PFSK-1 (cell line): ENCODE measurements around the gene MSL1.

Experiments
- FOXP2 ChIP-seq: optimal IDR thresholded peaks from 2 replicates; pipeline ENCODE3; 2011; ENCODE audit warnings: borderline replicate concordance, control low read depth, inconsistent platforms; ENCODE audit not compliant: insufficient read depth; ENCODE audit errors: extremely low read length, extremely low read depth
- POLR2AphosphoS5 ChIP-seq: IDR thresholded peaks from 2 replicates; pipeline ENCODE4 v1.6.1; 2012; ENCODE audit warnings: low read depth, mild to moderate bottlenecking, control low read depth, low read length, moderate library complexity
- REST ChIP-seq, 2 experiments: IDR thresholded peaks; 2 replicates each; pipeline versions ENCODE4 v1.6.1 to v1.8.0; 2011 to 2012; ENCODE audit warnings: low read depth in 2 of 2, low read length in 2 of 2, control low read depth in 1 of 2, inconsistent platforms in 1 of 2, mild to moderate bottlenecking in 1 of 2, moderate library complexity in 1 of 2; ENCODE audit not compliant: insufficient read depth in 1 of 2
- SIN3A ChIP-seq: IDR thresholded peaks from 2 replicates; pipeline ENCODE4 v1.6.1; 2012; ENCODE audit warnings: mild to moderate bottlenecking, low read length, moderate library complexity, borderline replicate concordance; ENCODE audit not compliant: insufficient read depth
- TAF1 ChIP-seq: IDR thresholded peaks from 2 replicates; pipeline ENCODE4 v1.6.1; 2012; ENCODE audit warnings: low read length, control low read depth, borderline replicate concordance; ENCODE audit not compliant: insufficient read depth

The MSL1 gene

GRCh38 chr17:40129498-40129897 lies 7.7 kb downstream of the MSL1 start:
- TF ChIP-seq FOXP2: no peak
- TF ChIP-seq POLR2AphosphoS5: no peak; the same call in 1 of the 2 replicates
- no peak for TF ChIP-seq SIN3A
- no peak for TF ChIP-seq TAF1
- no peak for TF ChIP-seq REST (IDR thresholded peaks at IDR 0.05; ENCODE audit: insufficient read depth in 1 of 2, low read depth in 2 of 2, low read length in 2 of 2)

GRCh38 chr17:40130352-40131042 lies 8.7 kb downstream of the MSL1 start:
- no peak for TF ChIP-seq SIN3A
- TF ChIP-seq FOXP2: no peak
- no peak for TF ChIP-seq POLR2AphosphoS5
- TF ChIP-seq REST (IDR thresholded peaks at IDR 0.05; ENCODE audit: insufficient read depth in 1 of 2, low read depth in 2 of 2, low read length in 2 of 2): no peak
- no peak for TF ChIP-seq TAF1

- TF ChIP-seq POLR2AphosphoS5: no peak
- TF ChIP-seq SIN3A: no peak
- TF ChIP-seq FOXP2: no peak
- no peak for TF ChIP-seq REST (IDR thresholded peaks at IDR 0.05; ENCODE audit: insufficient read depth in 1 of 2, low read depth in 2 of 2, low read length in 2 of 2)
- no peak for TF ChIP-seq TAF1
Measured at GRCh38 chr17:40134184-40134583, 12.4 kb downstream of the MSL1 start.

- TF ChIP-seq POLR2AphosphoS5: 0 out of 2 replicates have a peak, but pooled peaks have one; percentile 17
- no peak for TF ChIP-seq TAF1
Measured at GRCh38 chr17:40135817-40136216, 14.0 kb downstream of the MSL1 start.

- TF ChIP-seq FOXP2 (no peak), REST (IDR thresholded peaks at IDR 0.05; ENCODE audit: insufficient read depth in 1 of 2, low read depth in 2 of 2, low read length in 2 of 2) (no peak), POLR2AphosphoS5 (no peak), SIN3A (no peak), TAF1 (no peak)
Measured at GRCh38 chr17:40139566-40140058, 17.8 kb downstream of the MSL1 start.
